EH (cell line): ENCODE measurements around the gene CD5L.

Experiments used
- DNase-seq: peaks from one replicate; pipeline ENCODE4 v3.0.0-alpha.2; 2015; ENCODE audit warnings: low read depth

The CD5L gene

DNA sequence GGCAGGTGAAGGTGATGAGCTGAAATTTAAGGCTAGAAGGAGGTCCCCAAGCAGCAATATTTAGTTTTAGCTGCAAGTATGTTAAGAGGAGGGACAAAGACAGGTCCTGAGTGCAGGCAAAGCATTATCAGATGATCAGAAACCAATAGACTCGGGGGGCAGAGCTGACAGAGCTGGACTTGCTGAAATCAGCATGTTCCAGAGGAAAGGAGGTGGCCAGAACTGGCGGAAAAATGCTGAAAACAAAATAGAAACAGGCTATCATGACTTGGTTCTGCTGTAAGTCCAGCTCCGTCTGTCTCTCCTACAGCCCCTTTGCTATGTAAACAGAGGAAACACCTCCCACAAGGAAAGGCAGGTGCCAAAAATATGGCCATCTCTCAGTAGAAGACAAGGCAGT lies at the start of gene CD5L:
Gene CD5L (minus strand): TSS at position 101 of the 400 bp plus-strand sequence. CDS start 107 bp downstream, outside the sequence.
- no peak for DNase-seq

DNA sequence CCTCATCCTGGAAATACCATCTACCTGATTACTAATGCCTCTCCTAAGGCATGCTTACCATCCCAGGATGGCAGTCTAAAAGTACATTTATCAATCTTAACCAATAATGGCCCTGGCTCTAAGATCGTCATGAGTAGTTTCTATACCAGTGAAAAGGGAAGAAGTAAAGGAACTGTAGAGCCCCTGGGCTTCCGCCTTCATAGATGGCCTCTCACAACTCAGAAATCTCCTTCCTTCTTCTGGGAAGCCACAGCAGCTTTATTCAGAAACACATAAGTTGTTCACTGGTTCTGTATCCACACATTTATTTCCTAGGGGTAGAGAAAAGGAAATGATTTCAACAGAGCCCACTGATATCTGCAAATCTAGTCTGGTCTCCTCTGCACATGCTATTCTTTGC lies 41.0 kb upstream of the CD5L start:
- no peak for DNase-seq

DNA sequence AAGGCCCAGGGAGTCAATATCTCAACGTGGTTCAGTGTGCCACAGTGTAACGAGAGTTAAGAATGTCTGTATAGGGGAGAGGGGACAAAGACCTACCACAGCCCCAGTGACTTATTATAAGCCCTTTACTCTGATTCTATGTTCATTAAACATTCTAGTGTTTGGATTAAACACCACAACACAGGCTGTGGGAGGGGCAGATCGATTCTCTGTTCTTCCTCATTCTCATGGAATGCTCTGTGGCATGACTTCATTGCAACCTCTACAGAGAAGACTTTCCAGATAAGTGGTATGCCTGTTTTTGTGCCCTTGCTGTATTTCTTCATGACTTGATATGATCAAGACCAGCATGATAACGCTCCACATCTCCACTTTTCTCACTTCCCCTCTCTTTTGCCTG lies 39.0 kb upstream of the CD5L start:
- peak; percentile 1 for DNase-seq

- peak; percentile 46 for DNase-seq
Observed at GRCh38 chr1:157878059-157878458, 36.5 kb upstream of the CD5L start.

- no peak for DNase-seq
Observed at GRCh38 chr1:157870490-157870889, 28.9 kb upstream of the CD5L start.

- no peak for DNase-seq
Observed at GRCh38 chr1:157868654-157869053, 27.0 kb upstream of the CD5L start.

- no peak for DNase-seq
Observed at GRCh38 chr1:157862114-157863070, 20.8 kb upstream of the CD5L start.

- no peak for DNase-seq
Observed at GRCh38 chr1:157856538-157856937, 14.9 kb upstream of the CD5L start.

DNA sequence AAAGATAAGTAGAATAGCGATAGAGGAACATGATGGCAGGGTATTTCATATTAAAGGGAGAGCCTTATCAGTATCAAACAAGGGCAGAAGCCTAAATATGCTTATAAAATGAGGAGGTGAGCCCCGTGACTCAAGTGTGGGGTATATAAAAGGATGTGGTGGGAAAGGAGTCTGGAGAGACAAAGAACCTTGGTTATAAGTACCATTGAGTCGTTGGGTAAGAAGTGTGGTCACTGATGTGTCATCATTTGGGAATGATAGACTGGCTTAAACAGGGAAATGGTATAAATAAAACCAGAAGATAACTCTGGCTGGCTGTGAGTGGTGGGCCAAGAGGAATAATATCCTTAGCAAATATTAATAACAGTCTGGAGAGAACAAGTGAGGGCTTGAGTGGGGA lies 10.9 kb upstream of the CD5L start:
- DNase-seq: peak; percentile 24

DNA sequence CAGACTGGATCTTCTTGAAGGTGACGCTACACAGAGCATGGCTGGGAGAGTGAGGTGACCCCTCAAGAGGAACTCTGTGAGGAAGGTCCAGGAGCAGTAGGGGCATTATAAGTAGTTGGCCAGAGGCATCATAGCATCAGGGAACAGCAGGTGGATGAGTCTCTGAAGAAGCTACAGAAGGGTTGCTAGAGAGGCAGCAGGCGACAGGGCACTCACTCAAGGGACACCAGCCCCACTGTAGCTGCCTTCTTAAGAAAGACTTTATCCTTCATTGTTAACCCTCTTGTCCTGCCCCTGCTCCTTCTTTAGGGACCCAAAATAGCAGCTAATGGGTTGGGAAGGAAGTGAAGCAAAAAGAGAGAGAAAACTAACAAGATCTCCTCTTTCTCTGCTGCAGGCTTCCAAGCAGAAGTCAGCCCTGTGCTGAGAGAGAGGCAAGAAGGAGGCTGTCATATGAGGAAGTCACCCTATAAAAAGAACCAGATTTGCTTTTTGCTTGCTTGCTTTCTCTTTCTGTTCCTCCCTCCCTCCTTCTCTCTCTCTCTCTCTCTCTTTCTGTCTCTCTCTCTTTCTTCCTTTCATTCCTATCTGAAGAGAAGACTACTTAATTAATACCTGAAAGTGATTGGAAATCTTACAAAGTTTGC lies 7.7 kb upstream of the CD5L start:
- no peak for DNase-seq

GRCh38 chr1:157844089-157844830 lies 2.7 kb upstream of the CD5L start:
- DNase-seq: no peak

DNA sequence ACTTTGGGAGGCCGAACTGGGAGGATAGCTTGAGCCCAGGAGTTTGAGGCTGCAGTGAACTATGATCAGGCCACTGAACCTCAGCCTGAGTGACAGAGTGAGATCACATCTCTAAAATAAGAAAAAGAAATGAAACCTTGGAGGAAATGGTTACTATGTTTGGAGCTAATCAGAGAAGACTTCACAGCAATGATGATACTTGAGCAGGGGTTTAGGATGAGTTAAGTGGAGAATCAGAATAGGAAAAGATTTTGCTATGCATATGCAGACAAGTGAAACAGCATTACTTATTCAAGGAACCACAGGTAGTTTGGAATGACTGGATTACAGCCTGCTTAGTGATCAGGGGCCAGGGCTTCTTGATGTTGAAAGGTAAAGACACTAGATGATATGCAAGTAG lies 1.3 kb upstream of the CD5L start:
- DNase-seq: no peak

- no peak for DNase-seq
Observed at GRCh38 chr1:157838966-157839365, 2.6 kb downstream of the CD5L start.

DNA sequence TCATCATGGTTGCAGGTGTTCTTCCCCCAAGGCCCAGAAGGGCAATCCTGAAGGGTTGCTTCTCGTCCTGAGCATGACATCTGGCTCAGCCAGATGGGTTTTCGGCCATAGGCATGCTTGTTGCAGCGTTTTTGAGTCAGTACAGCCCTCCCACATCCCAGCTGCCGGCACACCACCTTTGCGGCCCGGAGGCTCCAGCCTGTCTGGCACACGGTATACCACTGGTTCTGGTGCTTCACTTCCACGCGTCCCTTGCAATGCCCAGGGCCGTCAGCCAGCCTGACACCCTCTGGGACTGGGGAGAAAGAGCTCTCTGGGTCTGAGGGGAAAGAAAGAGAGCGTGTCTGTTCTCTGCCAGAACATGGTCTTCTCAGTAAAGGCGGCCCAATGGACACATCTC lies 7.2 kb downstream of the CD5L start:
- no peak for DNase-seq

DNA sequence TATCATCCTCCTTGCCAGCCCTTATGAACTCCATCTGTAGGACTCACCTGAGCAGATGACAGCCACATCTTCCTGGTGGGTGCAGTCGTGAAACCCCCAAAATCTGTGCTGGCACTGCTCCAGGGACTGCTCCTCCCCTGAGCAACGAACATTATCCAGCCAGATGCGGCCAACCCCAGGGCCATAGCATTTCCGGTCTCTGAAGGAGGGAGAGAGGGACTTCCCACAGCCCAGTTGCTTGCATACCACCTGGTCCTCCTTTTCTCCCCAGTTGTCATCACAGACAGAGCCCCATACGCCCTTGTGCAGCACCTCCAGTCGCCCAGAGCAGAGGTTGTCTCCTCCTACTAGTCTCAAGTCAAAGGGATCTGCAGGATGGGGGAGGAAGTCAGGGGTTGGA lies 8.5 kb downstream of the CD5L start:
- no peak for DNase-seq

GRCh38 chr1:157831968-157832626 lies 9.5 kb downstream of the CD5L start:
- DNase-seq: no peak

- no peak for DNase-seq
Observed at GRCh38 chr1:157830887-157831286, 10.7 kb downstream of the CD5L start.

GRCh38 chr1:157829711-157830110 lies 11.9 kb downstream of the CD5L start:
- no peak for DNase-seq

- DNase-seq: no peak
Observed at GRCh38 chr1:157829210-157829609, 12.4 kb downstream of the CD5L start.

DNA sequence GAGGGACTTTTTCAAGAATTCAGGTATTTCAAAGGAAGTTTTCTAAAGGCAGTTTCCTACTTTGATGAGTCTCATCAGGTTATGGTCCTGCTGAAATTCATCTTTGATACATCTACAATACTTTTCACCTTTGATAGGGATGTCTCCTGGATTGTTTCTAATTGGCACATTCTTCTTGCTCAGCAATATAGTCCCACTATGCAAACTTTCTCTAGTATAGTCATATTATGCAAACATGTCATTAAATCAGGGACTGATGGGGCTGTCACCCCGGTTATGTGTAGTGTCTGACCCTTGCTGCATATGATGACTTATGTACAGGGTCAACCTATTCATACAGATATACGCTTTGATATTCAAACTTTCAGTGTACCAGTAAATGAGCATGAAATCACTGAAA lies 21.3 kb downstream of the CD5L start:
- DNase-seq: no peak

GRCh38 chr1:157819896-157820295 lies 21.7 kb downstream of the CD5L start, which contains the start of gene FCRL1:
Gene FCRL1, minus strand, starts transcription at chr1:157820120. Its CDS starts 83 bp downstream, at chr1:157820037.
- no peak for DNase-seq

GRCh38 chr1:157819215-157819614 lies 22.4 kb downstream of the CD5L start:
- no peak for DNase-seq
